ENCODE data around the gene NET1.

The NET1 gene

GRCh38 chr10:5424751-5425150, 12.4 kb downstream of the NET1 start:
- Histone ChIP-seq H3K18ac (ENCODE audit: low read length) (no peak overlapping the region), H3K36me3 (replicated peaks in 1 of 2; ENCODE audit: control insufficient read depth in 2 of 2, insufficient read depth in 2 of 2, low read length in 2 of 2) (peaks cover 2 to 30% of the 10 kb centered on the region in 2 donors), H3K27ac (replicated peaks; ENCODE audit: low read length) (no peak overlapping the region), H4K91ac (ENCODE audit: low read depth, low read length, poor library complexity) (no peak overlapping the region), H3K79me1 (ENCODE audit: low read depth, low read length) (peaks cover 2% of the 10 kb centered on the region), H3K27me3 (ENCODE audit: control insufficient read depth in 3 of 3, insufficient read depth in 3 of 3, low read depth in 1 of 3, low read length in 3 of 3) (no peaks in the 10 kb centered on the region), H2AK5ac (ENCODE audit: low read depth, low read length) (no peak overlapping the region), H3K4ac (ENCODE audit: low read length) (no peak overlapping the region), H2AFZ (ENCODE audit: low read length) (peak overlapping the region; percentile 78), H3K23ac (ENCODE audit: low read depth, low read length, poor library complexity) (no peak overlapping the region), H2BK120ac (ENCODE audit: low read depth, low read length) (no peak overlapping the region), H3K4me2 (ENCODE audit: insufficient read depth, low read length, poor library complexity, severe bottlenecking) (no peak overlapping the region), H2BK5ac (ENCODE audit: low read length) (no peak overlapping the region), H3K9me3 (replicated peaks in 1 of 2; ENCODE audit: control insufficient read depth in 2 of 2, insufficient read depth in 1 of 2, low read depth in 1 of 2, low read length in 2 of 2) (peaks cover 0 to 6% of the 10 kb centered on the region in 2 donors), H3K4me1 (ENCODE audit: control insufficient read depth in 2 of 2, insufficient read depth in 1 of 2, low read depth in 1 of 2, low read length in 2 of 2) (peaks cover 0 to 12% of the 10 kb centered on the region in 2 donors), H2BK15ac (ENCODE audit: low read length) (no peak overlapping the region), H3K14ac (ENCODE audit: low read length) (no peak overlapping the region), H2BK12ac (ENCODE audit: low read length) (no peak overlapping the region), H3K9ac (ENCODE audit: low read depth, low read length, poor library complexity) (no peak overlapping the region), H4K8ac (ENCODE audit: low read depth, low read length) (no peak overlapping the region), H3K4me3 (ENCODE audit: low read length in 2 of 2) (no peak overlapping the region)
- no peak for DNase-seq (ENCODE audit: low spot score)
- no CpG with 5 or more reads among the region's 4 CpGs for WGBS, 2 donors (ENCODE audit: extremely low coverage in 2 of 2, insufficient read length in 2 of 2, insufficient replicate concordance in 1 of 2)

GRCh38 chr10:5428133-5428532, 15.8 kb downstream of the NET1 start:
- Histone ChIP-seq H3K18ac (ENCODE audit: low read length) (no peak overlapping the region), H2BK5ac (ENCODE audit: low read length) (no peak overlapping the region), H3K27me3 (ENCODE audit: control insufficient read depth in 3 of 3, insufficient read depth in 3 of 3, low read depth in 1 of 3, low read length in 3 of 3) (no peaks in the 10 kb centered on the region), H2BK12ac (ENCODE audit: low read length) (no peak overlapping the region), H3K9me3 (replicated peaks in 1 of 2; ENCODE audit: control insufficient read depth in 2 of 2, insufficient read depth in 1 of 2, low read depth in 1 of 2, low read length in 2 of 2) (peaks cover 0 to 14% of the 10 kb centered on the region in 2 donors), H4K91ac (ENCODE audit: low read depth, low read length, poor library complexity) (no peak overlapping the region), H2AFZ (ENCODE audit: low read length) (no peak overlapping the region), H4K8ac (ENCODE audit: low read depth, low read length) (no peak overlapping the region), H3K27ac (replicated peaks; ENCODE audit: low read length) (no peak overlapping the region), H3K4me1 (ENCODE audit: control insufficient read depth in 2 of 2, insufficient read depth in 1 of 2, low read depth in 1 of 2, low read length in 2 of 2) (peaks cover 0 to 12% of the 10 kb centered on the region in 2 donors), H3K36me3 (replicated peaks in 1 of 2; ENCODE audit: control insufficient read depth in 2 of 2, insufficient read depth in 2 of 2, low read length in 2 of 2) (peaks cover 5 to 59% of the 10 kb centered on the region in 2 donors), H2AK5ac (ENCODE audit: low read depth, low read length) (no peak overlapping the region), H3K79me1 (ENCODE audit: low read depth, low read length) (peaks cover 2% of the 10 kb centered on the region), H3K4me3 (ENCODE audit: low read length in 2 of 2) (no peak overlapping the region), H2BK120ac (ENCODE audit: low read depth, low read length) (no peak overlapping the region), H2BK15ac (ENCODE audit: low read length) (no peak overlapping the region), H3K4me2 (ENCODE audit: insufficient read depth, low read length, poor library complexity, severe bottlenecking) (no peak overlapping the region), H3K9ac (ENCODE audit: low read depth, low read length, poor library complexity) (no peak overlapping the region), H3K14ac (ENCODE audit: low read length) (no peak overlapping the region), H3K4ac (ENCODE audit: low read length) (no peak overlapping the region), H3K23ac (ENCODE audit: low read depth, low read length, poor library complexity) (no peak overlapping the region)
- no peak for DNase-seq (ENCODE audit: low spot score)
- no CpG with 5 or more reads among the region's 2 CpGs for WGBS, 2 donors (ENCODE audit: extremely low coverage in 2 of 2, insufficient read length in 2 of 2, insufficient replicate concordance in 1 of 2)

- WGBS, 2 donors (ENCODE audit: extremely low coverage in 2 of 2, insufficient read length in 2 of 2, insufficient replicate concordance in 1 of 2), result no CpG with 5 or more reads among the region's 1 CpG
- Histone ChIP-seq H3K14ac (ENCODE audit: low read length) (no peak overlapping the region), H2BK15ac (ENCODE audit: low read length) (no peak overlapping the region), H2BK120ac (ENCODE audit: low read depth, low read length) (no peak overlapping the region), H3K4me2 (ENCODE audit: insufficient read depth, low read length, poor library complexity, severe bottlenecking) (no peak overlapping the region), H4K8ac (ENCODE audit: low read depth, low read length) (no peak overlapping the region), H3K4me1 (ENCODE audit: control insufficient read depth in 2 of 2, insufficient read depth in 1 of 2, low read depth in 1 of 2, low read length in 2 of 2) (peaks cover 0 to 2% of the 10 kb centered on the region in 2 donors), H3K79me1 (ENCODE audit: low read depth, low read length) (no peaks in the 10 kb centered on the region), H2AFZ (ENCODE audit: low read length) (no peak overlapping the region), H2BK5ac (ENCODE audit: low read length) (no peak overlapping the region), H3K9me3 (replicated peaks in 1 of 2; ENCODE audit: control insufficient read depth in 2 of 2, insufficient read depth in 1 of 2, low read depth in 1 of 2, low read length in 2 of 2) (peaks cover 0 to 14% of the 10 kb centered on the region in 2 donors), H3K36me3 (replicated peaks in 1 of 2; ENCODE audit: control insufficient read depth in 2 of 2, insufficient read depth in 2 of 2, low read length in 2 of 2) (peaks cover 5 to 46% of the 10 kb centered on the region in 2 donors), H3K23ac (ENCODE audit: low read depth, low read length, poor library complexity) (no peak overlapping the region), H3K4ac (ENCODE audit: low read length) (no peak overlapping the region), H3K27me3 (ENCODE audit: control insufficient read depth in 3 of 3, insufficient read depth in 3 of 3, low read depth in 1 of 3, low read length in 3 of 3) (no peaks in the 10 kb centered on the region), H3K9ac (ENCODE audit: low read depth, low read length, poor library complexity) (no peak overlapping the region), H2AK5ac (ENCODE audit: low read depth, low read length) (no peak overlapping the region), H3K4me3 (ENCODE audit: low read length in 2 of 2) (no peak overlapping the region), H2BK12ac (ENCODE audit: low read length) (no peak overlapping the region), H4K91ac (ENCODE audit: low read depth, low read length, poor library complexity) (no peak overlapping the region), H3K27ac (replicated peaks; ENCODE audit: low read length) (no peak overlapping the region), H3K18ac (ENCODE audit: low read length) (no peak overlapping the region)
- no peak for DNase-seq (ENCODE audit: low spot score)
Measured at GRCh38 chr10:5433182-5433581, 20.8 kb downstream of the NET1 start.

GRCh38 chr10:5434017-5434753, 21.8 kb downstream of the NET1 start:
- Histone ChIP-seq H3K27me3 (ENCODE audit: control insufficient read depth in 3 of 3, insufficient read depth in 3 of 3, low read depth in 1 of 3, low read length in 3 of 3) (no peaks in the 10 kb centered on the region), H3K18ac (ENCODE audit: low read length) (no peak overlapping the region), H4K8ac (ENCODE audit: low read depth, low read length) (no peak overlapping the region), H3K9me3 (replicated peaks in 1 of 2; ENCODE audit: control insufficient read depth in 2 of 2, insufficient read depth in 1 of 2, low read depth in 1 of 2, low read length in 2 of 2) (peaks cover 0 to 14% of the 10 kb centered on the region in 2 donors), H2BK5ac (ENCODE audit: low read length) (no peak overlapping the region), H3K14ac (ENCODE audit: low read length) (no peak overlapping the region), H3K79me1 (ENCODE audit: low read depth, low read length) (no peaks in the 10 kb centered on the region), H3K36me3 (replicated peaks in 1 of 2; ENCODE audit: control insufficient read depth in 2 of 2, insufficient read depth in 2 of 2, low read length in 2 of 2) (peaks cover 9 to 40% of the 10 kb centered on the region in 2 donors), H2BK12ac (ENCODE audit: low read length) (no peak overlapping the region), H2AK5ac (ENCODE audit: low read depth, low read length) (no peak overlapping the region), H2AFZ (ENCODE audit: low read length) (no peak overlapping the region), H3K9ac (ENCODE audit: low read depth, low read length, poor library complexity) (no peak overlapping the region), H3K4me3 (ENCODE audit: low read length in 2 of 2) (no peak overlapping the region), H3K27ac (replicated peaks; ENCODE audit: low read length) (no peak overlapping the region), H3K4me2 (ENCODE audit: insufficient read depth, low read length, poor library complexity, severe bottlenecking) (no peak overlapping the region), H3K23ac (ENCODE audit: low read depth, low read length, poor library complexity) (no peak overlapping the region), H2BK120ac (ENCODE audit: low read depth, low read length) (no peak overlapping the region), H3K4ac (ENCODE audit: low read length) (no peak overlapping the region), H4K91ac (ENCODE audit: low read depth, low read length, poor library complexity) (no peak overlapping the region), H2BK15ac (ENCODE audit: low read length) (no peak overlapping the region), H3K4me1 (ENCODE audit: control insufficient read depth in 2 of 2, insufficient read depth in 1 of 2, low read depth in 1 of 2, low read length in 2 of 2) (peaks cover 0 to 2% of the 10 kb centered on the region in 2 donors)
- no CpG with 5 or more reads among the region's 3 CpGs for WGBS, 2 donors (ENCODE audit: extremely low coverage in 2 of 2, insufficient read length in 2 of 2, insufficient replicate concordance in 1 of 2)
- no peak for DNase-seq (ENCODE audit: low spot score)

Data from neuronal stem cell (in vitro differentiated cells).